HG03135 (cell line): ENCODE measurements around the gene PHLDA3.

Experiments used
- ATAC-seq: cut with Tn5 transposase; IDR thresholded peaks from one replicate; pipeline ENCODE4 v1.9.1; 2021; ENCODE audit warnings: mild to moderate bottlenecking, moderate library complexity; ENCODE audit not compliant: unreplicated experiment

The PHLDA3 gene

DNA sequence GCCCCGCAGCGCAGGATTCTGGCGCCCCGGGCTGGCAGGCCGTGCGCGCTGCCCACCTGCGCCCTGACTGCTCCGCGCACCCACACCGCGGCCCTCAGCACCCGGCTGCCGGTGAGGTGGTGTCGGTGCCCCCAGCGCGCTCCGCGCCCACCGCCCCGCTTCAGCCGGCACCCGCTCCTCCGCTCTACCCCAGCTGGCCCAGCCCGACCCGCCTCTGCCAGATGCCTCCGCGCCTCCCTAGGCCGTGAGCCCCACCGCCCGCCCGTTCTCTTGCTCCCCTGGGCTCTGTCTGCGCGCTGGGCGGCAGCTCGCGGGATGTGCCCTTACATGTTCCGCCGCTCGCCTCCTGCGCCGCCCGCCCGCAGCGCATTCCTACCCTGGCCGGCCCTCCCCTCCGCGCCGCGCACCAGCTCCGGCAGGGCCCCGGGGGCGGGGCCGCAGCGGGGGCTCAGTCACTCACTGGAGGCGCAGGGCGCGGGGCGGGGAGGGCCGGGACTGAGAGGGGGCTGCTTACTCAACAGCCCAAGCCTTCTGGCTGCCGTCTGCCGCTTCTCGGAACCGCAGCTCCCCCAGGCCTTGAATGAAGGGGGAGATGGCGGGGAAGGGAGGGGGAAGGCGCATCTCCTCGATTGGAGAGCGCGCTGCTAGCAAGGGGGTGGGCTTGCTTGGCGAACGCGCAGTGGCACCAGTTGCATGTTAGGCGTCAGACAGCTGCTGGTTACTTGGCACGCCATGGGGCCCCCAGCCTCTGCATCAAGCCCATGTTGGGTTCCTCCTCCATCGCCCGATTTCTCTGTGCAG lies at the start of gene PHLDA3:
TSS of gene PHLDA3 (minus strand) at position 345 of the 801 bp plus-strand sequence. CDS start 402 bp downstream, outside the sequence.
- ATAC-seq: peak; percentile 70

DNA sequence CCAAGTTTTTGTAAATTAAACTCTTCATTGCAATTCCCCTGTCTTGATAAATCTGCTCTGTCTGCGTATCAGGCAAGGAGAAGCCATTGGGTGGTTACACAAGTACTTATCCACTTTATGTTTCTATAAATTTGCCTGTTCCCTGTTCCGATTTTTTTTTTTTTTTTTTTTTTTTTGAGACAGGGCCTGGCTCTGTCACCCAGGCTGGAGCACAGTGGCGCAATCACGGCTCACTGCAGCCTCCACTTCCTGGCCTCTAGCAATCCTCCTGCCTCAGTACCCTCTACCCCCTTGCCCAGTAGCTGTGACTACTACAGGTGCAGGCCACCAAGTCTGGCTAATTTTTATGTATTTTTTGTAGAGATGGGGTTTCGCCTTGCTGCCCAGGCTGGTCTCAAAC lies 49.1 kb upstream of the PHLDA3 start:
- no peak for ATAC-seq

DNA sequence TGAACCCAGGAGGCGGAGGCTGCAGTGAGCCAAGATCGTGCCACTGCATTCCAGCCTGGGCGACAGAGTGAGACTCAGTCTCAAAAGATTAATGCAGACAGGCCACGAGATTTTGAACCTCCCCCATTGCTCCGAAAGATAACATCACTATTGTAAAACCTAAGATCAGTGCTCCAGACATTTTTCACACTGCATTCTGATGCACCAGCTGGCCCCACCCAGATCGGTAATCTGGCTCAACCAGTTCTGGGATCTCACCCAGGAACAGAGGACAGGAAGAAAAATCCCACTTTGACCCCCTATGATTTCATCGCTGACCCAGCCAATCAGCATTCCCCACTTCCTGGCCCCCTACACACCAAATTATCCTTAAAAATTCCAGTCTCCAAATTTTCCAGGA lies 48.6 kb upstream of the PHLDA3 start:
- ATAC-seq: no peak

GRCh38 chr1:201516511-201517127 lies 47.6 kb upstream of the PHLDA3 start:
- ATAC-seq: no peak

GRCh38 chr1:201515895-201516294 lies 46.9 kb upstream of the PHLDA3 start:
- no peak for ATAC-seq

GRCh38 chr1:201515062-201515750 lies 46.2 kb upstream of the PHLDA3 start:
- ATAC-seq: no peak

GRCh38 chr1:201514466-201514865 lies 45.5 kb upstream of the PHLDA3 start:
- ATAC-seq: no peak

GRCh38 chr1:201513498-201514243 lies 44.7 kb upstream of the PHLDA3 start:
- ATAC-seq: no peak

GRCh38 chr1:201511941-201512539 lies 43.1 kb upstream of the PHLDA3 start:
- ATAC-seq: no peak

DNA sequence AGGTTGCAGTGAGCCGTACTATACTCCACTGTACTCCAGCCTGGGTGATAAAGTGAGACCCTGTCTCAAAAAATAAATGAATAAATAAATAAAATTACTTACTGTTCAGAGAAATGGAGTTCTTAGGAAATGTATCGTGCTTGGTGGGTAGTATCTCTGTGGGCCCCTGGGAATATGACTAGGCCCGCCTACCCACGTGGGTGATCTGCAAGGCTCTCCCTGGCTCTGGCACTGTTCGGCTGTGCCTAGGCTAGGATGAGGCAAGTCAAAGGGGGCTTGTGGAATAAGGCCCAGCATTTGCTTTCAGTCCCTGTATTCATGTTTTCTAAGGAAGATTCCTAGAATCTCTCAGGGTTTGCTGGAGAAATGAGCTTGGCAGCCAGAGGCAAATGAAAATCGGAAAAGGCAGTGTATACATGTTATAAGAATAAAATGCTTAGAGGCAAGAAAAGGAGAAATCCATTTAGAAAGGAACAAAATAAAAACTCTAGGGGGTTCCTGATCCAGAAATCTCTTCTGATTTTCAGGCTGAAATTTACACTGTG lies 42.5 kb upstream of the PHLDA3 start:
- no peak for ATAC-seq

- ATAC-seq: no peak
Observed at GRCh38 chr1:201510734-201511133, 41.7 kb upstream of the PHLDA3 start.

DNA sequence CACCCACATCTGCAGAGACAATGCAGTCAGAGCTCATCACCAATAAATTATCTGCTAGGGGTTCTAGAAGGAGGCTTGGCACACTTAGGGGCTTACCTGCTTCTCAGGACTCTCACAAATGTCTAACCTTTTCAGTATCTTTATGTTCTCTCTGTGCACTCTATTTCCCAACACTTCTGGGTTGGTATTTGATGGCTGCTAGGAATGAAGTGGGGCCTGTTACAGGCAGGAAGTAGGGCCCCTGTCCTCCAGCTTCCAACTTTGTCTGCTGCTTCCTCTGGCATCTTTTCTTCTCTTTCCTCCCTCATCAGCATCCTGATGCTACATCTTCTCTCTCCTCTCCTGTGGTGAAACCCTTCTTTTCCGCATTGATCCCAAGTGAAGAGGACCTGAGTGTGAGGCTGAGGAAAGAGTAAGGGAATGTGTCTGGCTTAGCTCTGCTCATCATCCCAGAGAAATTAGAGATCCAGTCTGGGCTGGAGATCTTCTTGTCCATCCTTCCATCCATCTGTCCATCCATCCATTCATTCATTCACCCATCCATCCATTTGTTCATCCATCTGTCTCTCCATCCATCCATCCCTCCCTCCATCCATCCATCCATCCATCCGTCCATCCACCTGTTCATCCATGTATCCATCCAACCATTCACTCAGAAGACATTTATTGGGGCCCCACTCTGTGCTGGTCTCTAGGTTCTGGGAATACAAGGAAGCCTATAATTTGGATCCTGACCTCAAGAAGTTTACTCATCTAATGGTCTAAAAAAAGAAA lies 40.8 kb upstream of the PHLDA3 start:
- ATAC-seq: no peak

GRCh38 chr1:201508809-201509208 lies 39.8 kb upstream of the PHLDA3 start:
- ATAC-seq: no peak

DNA sequence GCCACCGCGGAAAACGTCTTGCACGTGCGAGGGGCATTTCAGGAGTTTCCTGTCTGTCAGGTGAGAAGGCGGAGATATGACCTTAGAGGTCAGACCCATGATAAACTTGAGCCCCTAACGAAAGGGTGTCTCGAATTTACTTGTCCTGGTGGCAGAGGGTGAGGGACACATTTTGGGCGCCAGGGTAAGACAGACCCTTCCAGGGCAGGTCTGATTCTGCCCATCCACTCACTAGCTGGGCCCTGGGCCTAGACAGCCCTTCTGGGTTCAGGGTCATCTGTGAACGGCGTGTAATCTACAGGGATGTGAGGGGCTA lies 38.3 kb upstream of the PHLDA3 start:
- peak; percentile 23 for ATAC-seq

DNA sequence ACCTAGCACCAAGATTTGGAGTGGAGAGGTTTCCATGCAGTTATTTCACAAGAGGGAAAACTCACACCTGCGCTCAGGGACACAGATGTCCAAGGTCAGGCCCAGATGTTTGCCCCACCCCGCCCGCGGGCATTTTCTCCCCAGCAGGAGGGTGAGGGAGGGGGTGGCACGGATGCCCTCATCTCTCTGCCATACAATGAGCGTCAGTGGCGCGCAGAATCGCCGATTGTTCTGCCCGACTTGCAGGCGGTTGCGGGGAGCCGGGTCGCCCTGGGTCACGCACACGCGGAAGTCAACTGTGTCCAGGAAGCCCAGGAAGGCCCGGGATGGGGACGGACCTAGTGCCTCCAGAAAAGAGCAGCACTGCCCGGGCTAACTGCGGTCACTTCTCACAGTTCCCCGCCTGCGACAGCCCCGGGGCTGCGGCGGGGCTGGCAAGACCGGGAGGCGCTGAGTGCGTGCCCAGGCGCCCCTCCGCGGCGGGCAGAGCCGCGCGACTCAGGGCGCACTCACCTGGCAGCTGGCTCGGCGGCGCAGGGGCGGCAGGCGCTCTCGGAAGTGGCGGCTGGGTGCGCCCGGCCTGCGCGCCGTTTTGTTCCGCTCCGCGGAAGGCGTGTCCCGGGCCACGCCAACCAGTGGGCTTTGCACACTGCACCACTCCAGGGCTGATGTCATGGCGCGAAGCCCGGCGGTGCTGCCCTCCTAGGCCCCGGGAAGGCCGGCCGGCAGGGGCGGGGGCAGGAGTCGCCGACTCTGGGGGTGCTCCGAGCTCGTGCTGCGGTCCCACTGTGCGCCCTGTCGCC lies 37.8 kb upstream of the PHLDA3 start, which contains the start of gene CSRP1:
TSS of gene CSRP1 (minus strand) at position 567 of the 803 bp plus-strand sequence. CDS start 10,820 bp downstream, outside the sequence.
- ATAC-seq: peak; percentile 89

- no peak for ATAC-seq
Observed at GRCh38 chr1:201506092-201506491, 37.1 kb upstream of the PHLDA3 start.

DNA sequence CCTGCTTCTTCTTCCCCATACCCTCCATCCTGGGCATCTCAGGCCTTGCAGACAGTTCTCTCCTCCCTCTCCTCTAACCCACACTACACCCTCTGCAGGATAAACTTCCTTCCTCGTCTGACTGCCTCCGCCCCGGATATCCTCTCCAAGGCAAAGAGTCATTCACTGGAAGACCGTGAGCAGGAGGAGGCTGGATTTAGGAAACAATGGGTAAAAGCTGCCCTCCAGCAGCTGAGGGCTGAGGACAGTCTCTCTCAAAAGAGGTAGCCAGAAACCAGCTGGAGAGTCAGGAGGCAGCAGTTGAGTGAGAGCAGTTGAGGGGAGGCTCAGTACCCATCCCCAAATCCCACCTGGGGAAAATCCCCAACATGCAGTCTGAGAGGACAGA lies 36.5 kb upstream of the PHLDA3 start:
- ATAC-seq: no peak

DNA sequence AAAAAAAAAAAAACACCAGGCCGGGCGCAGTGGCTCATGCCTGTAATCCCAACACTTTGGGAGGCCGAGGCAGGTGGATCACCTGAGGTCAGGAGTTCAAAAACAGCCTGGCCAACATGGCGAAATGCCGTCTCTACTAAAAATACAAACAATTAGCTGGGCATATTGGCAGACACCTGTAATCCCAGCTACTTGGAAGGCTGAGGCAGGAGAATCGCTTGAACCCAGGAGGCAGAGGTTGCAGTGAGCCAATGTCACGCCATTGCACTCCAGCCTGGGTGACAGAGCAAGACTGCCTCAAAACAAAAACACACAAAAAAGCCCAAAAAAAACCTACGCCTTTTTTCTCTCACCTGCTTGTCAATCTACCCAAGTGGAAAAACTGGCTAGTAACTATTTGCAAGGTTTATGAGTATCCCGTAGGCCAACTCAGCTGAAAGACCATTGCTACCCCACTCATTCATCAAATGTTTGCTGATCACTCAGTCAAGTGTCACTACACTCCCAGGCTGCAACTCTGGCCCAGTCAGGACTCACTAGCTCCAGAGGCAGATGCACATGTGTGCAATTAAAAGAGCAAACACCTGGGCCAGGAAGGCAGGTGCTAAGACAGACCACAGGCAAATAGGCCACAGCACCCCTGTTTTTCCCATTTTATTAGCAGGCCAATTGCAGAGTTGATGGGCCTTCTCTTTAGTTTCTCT lies 36.0 kb upstream of the PHLDA3 start:
- ATAC-seq: no peak
